Inferior parietal cortex (tissue), 1 donor: ENCODE measurements around the gene PHYKPL.
"Not testable (repeated sequence)": the region's sequence is repeated elsewhere in the genome, so short reads cannot be mapped to it uniquely, and the experiment has no call there.

Experiments
- DNase-seq: peaks from one replicate; pipeline ENCODE4 v3.0.0-alpha.2; 2016; ENCODE audit errors: extremely low spot score

Gene PHYKPL

DNA sequence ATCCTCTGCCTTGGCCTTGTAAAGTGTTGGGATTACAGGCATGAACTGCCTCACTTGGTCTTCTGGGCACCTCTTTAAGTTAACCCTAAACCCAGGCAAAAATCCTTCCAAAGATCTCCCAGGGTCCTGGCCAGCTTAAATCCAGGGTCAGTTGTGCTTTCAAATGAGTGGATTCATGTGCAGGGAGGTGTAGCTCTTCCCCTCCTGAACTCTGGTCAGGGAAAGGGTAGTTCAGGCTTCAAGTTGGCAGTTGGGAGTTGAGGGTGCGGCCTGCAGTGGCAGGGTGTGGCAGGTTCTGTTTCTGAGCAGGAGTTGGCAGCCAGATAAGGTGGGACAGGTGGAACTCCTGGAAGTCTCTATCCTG is 24.7 kb downstream of the PHYKPL start:
- DNase-seq: no peak

GRCh38 chr5:178207183-178207916 is 25.3 kb downstream of the PHYKPL start:
- no peak for DNase-seq

GRCh38 chr5:178206166-178207101 is 26.2 kb downstream of the PHYKPL start:
- no peak for DNase-seq

DNA sequence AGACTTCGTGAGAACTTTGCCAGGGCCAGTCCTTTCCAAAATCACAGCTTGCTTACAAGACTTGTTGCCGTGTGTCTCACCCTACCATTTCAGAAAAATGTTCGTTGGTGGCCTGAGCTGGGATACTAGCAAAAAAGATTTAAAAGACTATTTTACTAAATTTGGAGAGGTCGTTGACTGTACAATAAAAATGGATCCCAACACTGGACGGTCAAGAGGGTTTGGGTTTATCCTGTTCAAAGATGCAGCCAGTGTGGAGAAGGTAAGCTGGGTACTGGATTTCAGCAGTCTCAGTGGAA is 26.9 kb downstream of the PHYKPL start:
- DNase-seq: no peak

DNA sequence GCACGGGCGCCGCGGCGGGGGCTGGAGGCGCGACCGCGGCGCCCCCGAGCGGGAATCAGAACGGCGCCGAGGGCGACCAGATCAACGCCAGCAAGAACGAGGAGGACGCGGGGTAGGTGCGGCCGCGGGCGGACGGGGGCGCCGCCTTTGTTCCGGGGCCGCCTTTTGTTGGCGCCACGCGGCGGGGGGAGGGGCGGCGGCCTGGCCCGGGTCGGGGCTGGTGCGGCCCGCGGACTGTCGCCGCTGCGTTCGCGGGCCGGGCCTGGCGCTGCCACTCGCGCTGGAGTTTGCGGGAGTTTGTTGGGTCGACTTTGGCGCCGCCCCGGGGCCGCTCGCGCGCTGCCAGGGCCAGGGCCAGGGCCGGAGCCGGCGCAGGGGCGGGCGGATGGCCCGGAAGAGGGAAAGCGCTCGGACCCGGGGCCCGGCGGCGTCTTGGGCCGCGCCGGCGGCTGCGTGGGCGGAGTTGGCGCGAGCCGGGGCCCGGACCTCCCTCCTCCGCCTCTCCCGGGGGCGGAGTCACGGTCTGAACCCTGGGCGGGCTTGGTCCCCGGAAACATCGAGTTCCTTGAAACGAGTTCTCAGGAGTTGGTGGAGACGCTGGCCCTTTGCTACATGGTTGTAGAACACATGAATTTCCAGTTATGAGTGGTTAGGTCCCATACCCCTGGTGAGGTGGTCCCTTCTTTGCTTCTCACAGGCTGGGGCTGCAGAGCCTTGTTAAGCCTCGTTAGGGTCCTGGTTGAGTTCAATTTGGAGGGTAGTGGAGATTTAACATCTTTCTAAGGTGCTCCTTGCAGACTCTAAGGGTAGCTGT is 27.5 kb downstream of the PHYKPL start:
- peak; percentile 38 for DNase-seq

DNA sequence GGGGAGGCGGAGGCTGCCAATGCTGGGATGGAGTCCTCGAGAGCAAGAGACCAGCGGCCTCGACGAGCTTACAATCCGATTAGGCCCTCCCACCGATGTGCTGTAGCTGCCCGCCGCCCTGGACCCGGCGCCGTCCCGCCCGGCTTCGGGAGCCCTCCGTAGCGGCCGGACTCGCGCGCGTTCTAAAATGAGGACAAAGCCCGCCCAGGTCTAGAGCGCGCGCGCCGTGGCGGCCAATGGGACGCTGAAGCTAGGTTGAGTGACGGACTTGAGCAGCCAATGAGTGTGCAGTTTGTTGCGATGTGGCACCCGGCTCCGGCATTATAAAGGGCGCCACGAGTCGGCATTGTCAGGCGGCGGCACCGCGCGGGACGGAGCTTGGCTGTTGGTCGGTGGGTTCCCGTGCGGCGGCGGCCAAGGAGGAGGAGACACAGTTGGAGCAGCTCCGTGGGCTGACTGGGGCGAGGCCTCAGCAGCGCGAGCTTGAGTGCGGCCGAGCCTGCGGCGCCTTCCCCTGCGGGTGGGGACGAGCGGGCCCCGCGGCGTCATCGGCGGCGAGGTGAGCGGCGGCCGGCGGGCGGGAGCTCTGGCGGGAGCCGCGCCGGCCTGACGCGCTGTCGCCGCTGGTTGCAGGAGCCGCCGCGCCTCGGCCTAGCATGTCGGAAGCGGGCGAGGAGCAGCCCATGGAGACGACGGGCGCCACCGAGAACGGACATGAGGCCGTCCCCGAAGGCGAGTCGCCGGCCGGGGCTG is 28.2 kb downstream of the PHYKPL start, which contains the start of gene HNRNPAB:
HNRNPAB (plus strand) TSS at position 352 of the 753 bp plus-strand sequence; CDS start at position 657, 305 bp downstream.
- DNase-seq: peak; percentile 97

DNA sequence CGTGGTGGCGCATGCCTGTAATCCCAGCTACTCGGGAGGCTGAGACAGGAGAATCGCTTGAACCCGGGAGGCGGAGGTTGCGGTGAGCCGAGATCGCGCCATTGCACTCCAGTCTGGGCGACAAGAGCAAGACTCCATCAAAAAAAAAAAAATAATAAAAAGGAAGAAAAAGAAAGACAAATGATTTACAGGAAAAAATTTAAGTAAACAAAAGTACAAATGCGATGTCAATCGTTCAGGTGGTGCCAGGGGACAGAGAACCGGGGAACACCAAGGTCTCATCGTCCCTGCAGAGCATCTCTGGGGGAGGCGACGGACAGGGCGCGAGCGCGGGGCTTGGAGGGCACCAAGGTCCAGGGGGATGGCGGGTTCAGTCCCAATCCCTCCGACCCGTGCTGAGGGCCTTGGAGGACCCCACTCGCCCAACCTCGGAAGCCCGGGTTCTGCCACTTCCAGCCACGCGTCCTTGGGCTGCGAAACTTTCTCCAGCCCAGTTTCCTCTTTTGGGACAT is 28.9 kb downstream of the PHYKPL start:
- no peak for DNase-seq

- no peak for DNase-seq
Measured at GRCh38 chr5:178202541-178202940, 30.1 kb downstream of the PHYKPL start.

GRCh38 chr5:178201927-178202235 is 30.7 kb downstream of the PHYKPL start:
- no peak for DNase-seq

DNA sequence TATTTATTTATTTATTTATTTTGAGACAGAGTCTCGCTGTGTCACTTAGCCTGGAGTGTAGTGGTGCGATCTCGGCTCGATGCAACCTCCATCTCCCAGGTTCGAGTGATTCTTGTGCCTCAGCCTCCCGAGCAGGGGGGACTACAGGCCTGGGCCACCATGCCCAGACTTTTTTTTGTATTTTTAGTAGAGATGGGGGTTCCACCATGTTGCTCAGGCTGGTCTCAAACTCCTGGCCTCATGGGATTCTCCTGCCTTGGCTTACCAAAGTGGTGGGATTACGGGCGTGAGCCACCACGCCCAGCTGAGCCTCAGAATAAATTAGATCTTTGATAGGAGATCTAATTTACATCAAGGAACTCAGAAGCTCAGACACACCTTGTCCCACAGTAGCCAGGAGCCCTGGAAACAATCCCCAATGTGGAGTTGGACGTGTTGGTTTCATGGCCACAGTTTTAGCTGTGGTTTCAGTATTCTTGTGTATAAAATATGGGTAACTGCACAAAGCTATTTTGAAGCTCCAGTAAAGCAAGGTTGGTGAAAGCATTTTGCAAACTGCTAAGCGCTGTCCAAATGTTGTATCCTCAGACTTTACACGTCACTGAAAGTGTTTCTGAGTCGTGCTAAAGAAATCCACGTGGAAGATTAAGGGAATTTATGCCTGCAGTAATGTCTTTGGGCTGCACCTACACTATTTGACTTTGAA is 31.2 kb downstream of the PHYKPL start:
- no peak for DNase-seq

GRCh38 chr5:178199581-178200434 is 32.8 kb downstream of the PHYKPL start:
- no peak for DNase-seq

GRCh38 chr5:178198706-178199105 is 33.9 kb downstream of the PHYKPL start:
- no peak for DNase-seq

- not testable (repeated sequence) for DNase-seq
Measured at GRCh38 chr5:178198151-178198550, 34.5 kb downstream of the PHYKPL start.

DNA sequence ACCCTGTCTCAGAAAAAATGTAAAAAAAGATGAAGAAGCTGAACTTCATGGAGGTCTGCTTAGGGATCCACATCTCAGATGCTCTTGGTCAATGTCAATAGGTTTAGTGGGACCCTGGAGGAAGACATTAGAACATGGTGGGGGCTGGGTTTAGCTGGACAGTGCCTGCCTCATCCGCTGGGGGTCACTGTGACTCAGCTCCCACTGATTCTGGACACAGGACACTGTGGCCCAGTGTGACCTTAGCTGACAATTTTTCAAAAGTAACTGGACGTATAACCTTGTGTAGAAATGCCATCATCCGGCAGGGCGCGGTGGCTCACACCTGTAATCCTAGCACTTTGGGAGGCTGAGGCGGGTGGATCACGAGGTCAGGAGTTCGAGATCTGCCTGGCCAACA is 35.6 kb downstream of the PHYKPL start:
- DNase-seq: no peak

DNA sequence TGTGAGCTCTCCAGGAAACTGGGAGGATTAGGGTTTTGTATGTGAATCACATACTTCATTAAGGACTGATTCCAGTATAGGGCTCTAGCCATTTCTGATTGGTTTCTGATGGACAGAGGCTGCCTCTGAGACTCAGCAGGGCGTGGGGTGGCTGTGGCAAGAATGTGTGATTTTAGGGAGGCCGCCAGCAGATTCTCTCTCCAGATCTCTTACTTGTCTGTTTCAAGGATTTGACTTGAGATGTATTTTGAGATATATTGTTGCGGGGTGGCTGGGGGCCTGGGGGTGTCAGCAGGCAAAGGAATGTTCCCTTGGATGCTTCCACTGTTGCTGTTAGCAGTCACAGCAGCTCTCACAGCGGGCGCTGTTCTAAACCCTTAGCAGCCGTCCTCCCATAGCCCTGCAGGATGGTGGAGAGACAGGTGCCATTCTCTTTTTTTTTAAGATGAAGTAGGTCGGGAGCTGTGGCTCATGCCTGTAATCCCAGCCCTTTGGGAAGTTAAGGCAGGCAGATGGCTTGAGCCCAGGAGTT is 36.3 kb downstream of the PHYKPL start:
- DNase-seq: no peak

- no peak for DNase-seq
Measured at GRCh38 chr5:178194026-178194425, 38.6 kb downstream of the PHYKPL start.

- no peak for DNase-seq
Measured at GRCh38 chr5:178193251-178193809, 39.3 kb downstream of the PHYKPL start.

DNA sequence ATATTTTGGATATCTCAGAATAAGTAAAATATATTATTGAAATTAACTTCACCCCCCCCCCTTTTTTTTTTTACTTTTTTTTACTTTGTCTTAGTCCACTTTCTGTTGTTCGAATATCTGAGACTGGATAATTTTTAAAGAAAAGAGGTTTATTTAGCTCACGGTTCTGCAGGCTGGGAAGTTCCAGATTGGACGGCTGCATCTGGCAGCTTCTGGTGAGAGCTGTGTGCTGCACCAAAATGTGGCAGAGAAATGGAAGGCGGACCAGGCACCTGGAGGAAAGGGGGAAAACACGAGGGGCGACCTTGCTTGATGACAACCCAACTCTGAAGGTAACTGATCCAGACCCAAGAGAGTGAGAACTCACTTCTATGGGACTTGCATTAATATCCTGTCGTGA is 39.8 kb downstream of the PHYKPL start:
- no peak for DNase-seq

DNA sequence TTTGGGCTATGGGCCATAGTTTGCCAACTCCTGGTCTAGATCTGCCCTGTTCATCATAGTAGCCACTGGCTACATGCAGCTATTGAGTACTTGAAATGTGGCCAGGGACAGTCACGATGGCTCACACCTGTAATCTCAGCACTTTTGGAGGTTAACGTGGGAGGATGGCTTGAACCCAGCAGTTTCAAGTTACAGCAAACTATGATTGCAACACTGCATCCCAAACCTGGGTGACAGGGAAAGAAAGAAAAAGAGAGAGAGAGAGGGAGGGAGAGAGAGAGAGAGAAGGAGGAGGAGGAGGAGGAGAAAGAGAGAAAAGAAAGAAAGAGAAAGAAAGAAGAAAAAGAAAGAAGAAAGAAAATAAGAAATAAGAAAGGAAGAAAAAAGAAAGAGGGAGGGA is 40.4 kb downstream of the PHYKPL start:
- DNase-seq: no peak
